CD8-positive, alpha-beta memory T cell (primary cell): ENCODE measurements around the gene AK8. TPM values are rescaled to one million over a fixed set of nuclear protein-coding genes. Genes with fewer than 3 reads are reported as not detected.

Source experiments
- CTCF ChIA-PET: fragments of 350-600 bp; sonication (Branson Sonifier 250); formaldehyde crosslinking; loops from one replicate; lab custom pipeline; 2021; ENCODE audit warnings: antibody characterized with exemption; lab: Charles Lee
- POLR2A ChIA-PET: fragments of 350-600 bp; sonication (Branson Sonifier 250); formaldehyde crosslinking; loops from one replicate; lab custom pipeline; 2021; ENCODE audit warnings: antibody characterized with exemption; lab: Charles Lee
- DNase-seq, 5 donors: peaks; one replicate each; pipeline versions ENCODE4 v3.0.0 to v3.0.0-alpha.2; 2020 to 2022; ENCODE audit warnings: mixed read lengths in 1 of 5
- H3K27ac ChIP-seq: one replicate; pipeline ENCODE4 v1.7.0; 2013; ENCODE audit warnings: low read depth, mild to moderate bottlenecking, low read length, moderate library complexity
- H3K27me3 ChIP-seq: 2 replicates; pipeline ENCODE4 v1.7.0; 2013; ENCODE audit warnings: low read length, mild to moderate bottlenecking; ENCODE audit not compliant: insufficient read depth, poor library complexity, severe bottlenecking
- H3K36me3 ChIP-seq: 2 replicates; pipeline ENCODE4 v1.7.0; 2013; ENCODE audit warnings: mild to moderate bottlenecking, low read length, moderate library complexity; ENCODE audit not compliant: insufficient read depth
- H3K4me1 ChIP-seq: 2 replicates; pipeline ENCODE4 v1.7.0; 2013; ENCODE audit warnings: mild to moderate bottlenecking, low read length, moderate library complexity; ENCODE audit not compliant: insufficient read depth
- H3K4me3 ChIP-seq: 2 replicates; pipeline ENCODE4 v1.7.0; 2013; ENCODE audit warnings: mild to moderate bottlenecking, low read length
- H3K9me3 ChIP-seq: 2 replicates; pipeline ENCODE4 v1.7.0; 2013; ENCODE audit warnings: mild to moderate bottlenecking, low read length
- H3K27ac Mint-ChIP-seq, 8 donors: one replicate each; pipeline ENCODE4 v1.8.0; 2020 to 2021; ENCODE audit warnings: mixed read lengths in 8 of 8, mild to moderate bottlenecking in 6 of 8, inconsistent platforms in 3 of 8, moderate library complexity in 3 of 8
- H3K27me3 Mint-ChIP-seq, 2 donors: one replicate each; pipeline ENCODE4 v1.8.0; 2020 to 2021; ENCODE audit warnings: mixed read lengths in 2 of 2, mild to moderate bottlenecking in 1 of 2, moderate library complexity in 1 of 2
- H3K36me3 Mint-ChIP-seq, 3 donors: one replicate each; pipeline ENCODE4 v1.8.0; 2020 to 2021; ENCODE audit warnings: mixed read lengths in 3 of 3, inconsistent platforms in 1 of 3, mild to moderate bottlenecking in 1 of 3
- H3K4me1 Mint-ChIP-seq, 3 donors: one replicate each; pipeline ENCODE4 v1.8.0; 2020 to 2021; ENCODE audit warnings: mixed read lengths in 3 of 3, inconsistent platforms in 1 of 3, mild to moderate bottlenecking in 1 of 3
- H3K4me3 Mint-ChIP-seq, 7 donors: one replicate each; pipeline ENCODE4 v1.8.0; 2020 to 2021; ENCODE audit warnings: mixed read lengths in 7 of 7, mild to moderate bottlenecking in 6 of 7, moderate library complexity in 4 of 7, inconsistent platforms in 2 of 7
- H3K9me3 Mint-ChIP-seq, 5 donors: one replicate each; pipeline ENCODE4 v1.8.0; 2020 to 2022; ENCODE audit warnings: mixed read lengths in 5 of 5, mild to moderate bottlenecking in 3 of 5, moderate library complexity in 2 of 5, inconsistent platforms in 1 of 5
- polyA plus RNA-seq: library from polyadenylated mRNA; unstranded; fragments of 300-500 nt; fragmentation: Illumina TruSeq; gene quantifications from one replicate; pipeline ENCODE4 v1.2.3, GENCODE V29; 2021
- total RNA-seq, 2 experiments: library from RNA; stranded (reverse); gene quantifications; one replicate each; pipeline ENCODE4 v1.2.3, GENCODE V29; 2021

Gene AK8
- total and polyA plus RNA-seq, 3 experiments from 2014 or later: not detected

- no peaks in the 10 kb centered on the region for H3K27me3 Mint-ChIP-seq
- no peak overlapping the region for H3K4me3 Mint-ChIP-seq
- DNase-seq: no peak
- CTCF ChIA-PET: no interaction called here
- peaks cover 0 to under 1% (median 0%) of the 10 kb centered on the region in 3 donors for H3K36me3 Mint-ChIP-seq
- POLR2A ChIA-PET: interaction anchor here (0.6 kb wide), 1 partner anchor 1434 kb away, joined by 3 read pairs; no protein-coding TSS in a partner anchor
- Histone ChIP-seq H3K4me1 (peaks cover 3% of the 10 kb centered on the region), H3K9me3 (no peaks in the 10 kb centered on the region), H3K4me3 (no peak overlapping the region), H3K27ac (no peak overlapping the region), H3K27me3 (no peaks in the 10 kb centered on the region), H3K36me3 (no peaks in the 10 kb centered on the region)
- peak overlapping the region in 2 of 8 donors; percentile 29 to 61 for H3K27ac Mint-ChIP-seq
- H3K9me3 Mint-ChIP-seq: no peaks in the 10 kb centered on the region
- H3K4me1 Mint-ChIP-seq: peaks cover 6 to 7% (median 6%) of the 10 kb centered on the region in 3 donors
Observed at GRCh38 chr9:132885720-132886333, 7.7 kb upstream of the AK8 start.

DNA sequence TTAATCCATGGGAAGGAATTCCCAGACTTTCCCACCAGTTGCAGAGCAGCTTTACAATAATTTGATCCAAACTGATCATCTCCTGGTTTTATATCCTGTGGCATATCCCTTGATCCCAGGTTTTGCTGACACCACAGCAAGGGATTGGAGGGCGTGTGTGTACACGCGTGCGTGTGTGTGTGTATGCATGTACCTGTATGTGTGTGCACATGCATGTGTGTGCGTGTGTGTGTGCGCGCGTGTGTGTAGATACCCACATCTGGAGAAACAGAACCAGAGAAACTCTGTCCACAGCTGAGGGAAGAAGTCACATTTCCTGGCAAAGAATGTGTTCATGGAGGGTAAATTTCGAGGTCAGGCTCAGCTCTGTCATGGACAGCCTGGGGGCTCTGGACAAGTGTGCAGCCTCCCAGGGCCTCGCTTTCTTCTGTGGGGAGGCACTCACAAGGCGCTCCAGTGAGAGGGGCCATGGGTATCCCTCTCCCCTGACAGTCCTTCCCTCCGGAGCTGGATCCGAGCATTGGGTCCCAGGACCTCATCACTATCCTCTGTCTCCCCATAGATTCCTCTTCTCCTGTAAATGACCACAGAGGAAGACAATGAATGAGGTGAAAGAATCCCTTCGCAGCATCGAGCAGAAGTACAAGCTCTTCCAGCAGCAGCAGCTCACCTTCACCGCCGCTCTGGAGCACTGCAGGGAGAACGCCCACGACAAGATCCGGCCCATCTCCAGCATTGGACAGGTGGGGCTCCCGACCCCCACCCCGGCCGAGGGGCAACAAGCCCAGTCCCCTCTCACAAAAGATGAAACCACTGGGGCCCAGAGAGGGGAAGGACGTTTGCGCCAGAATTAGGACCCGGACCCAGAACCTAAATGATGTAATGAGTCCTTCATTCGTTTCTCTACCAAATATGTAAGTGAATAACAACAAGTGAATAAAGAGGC, 5.5 kb upstream of the AK8 start:
- ChIA-PET POLR2A (no interaction called here), CTCF (no interaction called here)
- Histone ChIP-seq H3K36me3 (no peaks in the 10 kb centered on the region), H3K9me3 (no peaks in the 10 kb centered on the region), H3K4me3 (no peak overlapping the region), H3K27ac (no peak overlapping the region), H3K27me3 (no peaks in the 10 kb centered on the region), H3K4me1 (peaks cover 3% of the 10 kb centered on the region)
- Mint-ChIP-seq H3K4me1 (peaks cover 14 to 18% (median 17%) of the 10 kb centered on the region in 3 donors), H3K4me3 (peak overlapping the region in 1 of 7 donors; percentile 44), H3K27me3 (no peaks in the 10 kb centered on the region), H3K9me3 (no peaks in the 10 kb centered on the region), H3K27ac (peak overlapping the region in 1 of 8 donors; percentile 63), H3K36me3 (no peaks in the 10 kb centered on the region)
- no peak for DNase-seq

- H3K36me3 ChIP-seq: no peaks in the 10 kb centered on the region
- Mint-ChIP-seq H3K4me3 (peak overlapping the region in 1 of 7 donors; percentile 65), H3K36me3 (no peaks in the 10 kb centered on the region), H3K27me3 (no peaks in the 10 kb centered on the region), H3K4me1 (peaks cover 14 to 20% (median 16%) of the 10 kb centered on the region in 3 donors), H3K27ac (peak overlapping the region in 2 of 8 donors; percentile 50 to 77), H3K9me3 (no peaks in the 10 kb centered on the region)
- POLR2A ChIA-PET: no interaction called here
- no peak overlapping the region for H3K27ac ChIP-seq
- H3K27me3 ChIP-seq: no peaks in the 10 kb centered on the region
- CTCF ChIA-PET: no interaction called here
- no peak overlapping the region for H3K4me3 ChIP-seq
- H3K4me1 ChIP-seq: peaks cover 1% of the 10 kb centered on the region
- no peaks in the 10 kb centered on the region for H3K9me3 ChIP-seq
- peak in 1 of 5 donors; percentile 21 for DNase-seq
Observed at GRCh38 chr9:132882616-132883015, 4.5 kb upstream of the AK8 start.

GRCh38 chr9:132881826-132882225, 3.7 kb upstream of the AK8 start:
- DNase-seq: peak in 1 of 5 donors; percentile 12
- Mint-ChIP-seq H3K36me3 (no peaks in the 10 kb centered on the region), H3K9me3 (no peaks in the 10 kb centered on the region), H3K4me1 (peaks cover 14 to 26% (median 16%) of the 10 kb centered on the region in 3 donors), H3K27me3 (no peaks in the 10 kb centered on the region), H3K27ac (peak overlapping the region in 1 of 8 donors; percentile 32), H3K4me3 (peak overlapping the region in 1 of 7 donors; percentile 65)
- CTCF ChIA-PET: no interaction called here
- Histone ChIP-seq H3K36me3 (no peaks in the 10 kb centered on the region), H3K27me3 (no peaks in the 10 kb centered on the region), H3K27ac (no peak overlapping the region), H3K9me3 (no peaks in the 10 kb centered on the region), H3K4me1 (peaks cover 5% of the 10 kb centered on the region), H3K4me3 (no peak overlapping the region)
- POLR2A ChIA-PET: interaction anchor here (1.2 kb wide), 1 partner anchor 26 kb away, joined by 10 read pairs; no protein-coding TSS in a partner anchor

GRCh38 chr9:132880324-132880661, 2.2 kb upstream of the AK8 start:
- H3K9me3 ChIP-seq: no peaks in the 10 kb centered on the region
- Mint-ChIP-seq H3K4me1 (peaks cover 14 to 26% (median 16%) of the 10 kb centered on the region in 3 donors), H3K9me3 (no peaks in the 10 kb centered on the region), H3K27me3 (peaks cover 0 to 2% of the 10 kb centered on the region in 2 donors), H3K4me3 (peak overlapping the region in 6 of 7 donors; percentile 52 to 90 (median 82)), H3K36me3 (no peaks in the 10 kb centered on the region), H3K27ac (peak overlapping the region in 3 of 8 donors; percentile 36 to 90 (median 87))
- DNase-seq: peak in 1 of 5 donors; percentile 18
- POLR2A ChIA-PET: interaction anchor here (0.8 kb wide), 1 partner anchor 320 kb away, joined by 5 read pairs; no protein-coding TSS in a partner anchor
- H3K36me3 ChIP-seq: no peaks in the 10 kb centered on the region
- no peak overlapping the region for H3K4me3 ChIP-seq
- peaks cover 5% of the 10 kb centered on the region for H3K4me1 ChIP-seq
- CTCF ChIA-PET: no interaction called here
- H3K27me3 ChIP-seq: no peaks in the 10 kb centered on the region
- H3K27ac ChIP-seq: no peak overlapping the region

GRCh38 chr9:132879457-132880323, 1.6 kb upstream of the AK8 start:
- no peaks in the 10 kb centered on the region for H3K27me3 ChIP-seq
- Mint-ChIP-seq H3K36me3 (no peaks in the 10 kb centered on the region), H3K4me3 (peak overlapping the region; percentile 76 to 90 (median 83)), H3K4me1 (peaks cover 14 to 26% (median 16%) of the 10 kb centered on the region in 3 donors), H3K27me3 (peaks cover 0 to 2% of the 10 kb centered on the region in 2 donors), H3K27ac (peak overlapping the region; percentile 81 to 97 (median 90)), H3K9me3 (no peaks in the 10 kb centered on the region)
- H3K9me3 ChIP-seq: no peaks in the 10 kb centered on the region
- H3K36me3 ChIP-seq: no peaks in the 10 kb centered on the region
- H3K4me3 ChIP-seq: no peak overlapping the region
- peaks cover 5% of the 10 kb centered on the region for H3K4me1 ChIP-seq
- POLR2A ChIA-PET: interaction anchor here (0.8 to 1.1 kb wide), 2 partner anchors 29 to 320 kb away, joined by 3 to 5 read pairs; no protein-coding TSS in a partner anchor
- peak in 1 of 5 donors; percentile 18 for DNase-seq
- H3K27ac ChIP-seq: no peak overlapping the region
- CTCF ChIA-PET: interaction anchor here (1.0 to 1.4 kb wide), 2 partner anchors 20 to 22 kb away, joined by 4 read pairs; no protein-coding TSS in a partner anchor
